Lung (tissue), 12 donors: ENCODE data around the gene ARID4B. TPM values are rescaled to one million over a fixed set of nuclear protein-coding genes. Genes with fewer than 3 reads are reported as not detected.

ENCODE experiments used
- ATAC-seq: fragments of 200-7000 bp; cut with Tn5 transposase; one replicate; pipeline ENCODE4 v1.9.1; 2020; ENCODE audit warnings: moderate number of reproducible peaks; ENCODE audit not compliant: insufficient read depth, low FRiP score
- DNase-seq, 3 donors: peaks; one replicate each; pipeline ENCODE4 v3.0.0-alpha.2; 2013 to 2017
- H3K27ac ChIP-seq, 2 donors: one replicate each; pipeline ENCODE4 v1.5.1; 2013; ENCODE audit warnings: mild to moderate bottlenecking in 2 of 2, moderate library complexity in 2 of 2, control low read depth in 1 of 2, inconsistent platforms in 1 of 2, low read depth in 1 of 2, low read length in 1 of 2
- H3K27me3 ChIP-seq, 3 donors: one replicate each; pipeline ENCODE4 v1.5.1; 2013; ENCODE audit warnings: low read length in 2 of 3; ENCODE audit not compliant: control insufficient read depth in 3 of 3, insufficient read depth in 3 of 3
- H3K36me3 ChIP-seq, 4 donors: one replicate each; pipeline ENCODE4 v1.5.1; 2013; ENCODE audit warnings: low read length in 4 of 4, mild to moderate bottlenecking in 1 of 4, moderate library complexity in 1 of 4; ENCODE audit not compliant: control insufficient read depth in 4 of 4, insufficient read depth in 4 of 4
- H3K4me1 ChIP-seq, 5 donors: one replicate each; pipeline ENCODE4 v1.5.1; 2013; ENCODE audit warnings: low read length in 5 of 5, mild to moderate bottlenecking in 2 of 5, moderate library complexity in 1 of 5; ENCODE audit not compliant: control insufficient read depth in 5 of 5, insufficient read depth in 5 of 5
- H3K4me3 ChIP-seq: one replicate; pipeline ENCODE4 v1.5.1; 2013; ENCODE audit warnings: mild to moderate bottlenecking, control low read depth, moderate library complexity
- H3K9ac ChIP-seq, 2 donors: one replicate each; pipeline ENCODE4 v1.5.1; 2013; ENCODE audit warnings: low read length in 2 of 2, control low read depth in 1 of 2; ENCODE audit not compliant: insufficient read depth in 1 of 2
- H3K9me3 ChIP-seq, 4 donors: one replicate each; pipeline ENCODE4 v1.5.1; 2013; ENCODE audit warnings: low read length in 3 of 4, mild to moderate bottlenecking in 1 of 4, moderate library complexity in 1 of 4; ENCODE audit not compliant: control insufficient read depth in 4 of 4, insufficient read depth in 3 of 4
- CTCF ChIP-seq: IDR thresholded peaks from 2 replicates; pipeline ENCODE4 v1.5.1; 2012; ENCODE audit warnings: mild to moderate bottlenecking; ENCODE audit errors: control extremely low read depth, extremely low read depth
- WGBS, 2 donors: extraction: QIAGEN DNeasy Blood & Tissue Kit; methylation state at CpG; one replicate each; pipeline ENCODE4 v1.1.7; 2013; 5-methylcytosine and 5-hydroxymethylcytosine counted together
- polyA plus RNA-seq, 2 donors: library from polyadenylated mRNA; stranded (reverse); fragments of 200-250 nt; gene quantifications; one replicate each; pipeline ENCODE4 v1.2.1, GENCODE V29; 2013
- total RNA-seq, 2 donors: library from RNA; depleted of rRNA in 1 of 2; stranded (reverse); fragments of >200 nt in 1 of 2; gene quantifications; one replicate each; pipeline ENCODE4 v1.2.1, GENCODE V29; 2014 to 2021
- donor health status: control.
- donor health status: control.
- donor health status: Bipolar disorder and iron deficiency.
- donor health status: healthy.
- donor health status: DM: yes; HTN: yes; CAD: no.

ARID4B gene
- total and polyA plus RNA-seq, 4 donors = 15.8 to 99.7 (median 23.0) TPM

GRCh38 chr1:235290740-235291502 is 37.1 kb downstream of the ARID4B start:
- Histone ChIP-seq H3K36me3 (no peaks in the 10 kb centered on the region), H3K4me3 (no peak overlapping the region), H3K9ac (no peak overlapping the region), H3K27ac (no peak overlapping the region), H3K9me3 (no peaks in the 10 kb centered on the region), H3K4me1 (peaks cover 0 to 13% (median 0%) of the 10 kb centered on the region in 5 donors), H3K27me3 (no peaks in the 10 kb centered on the region)
- TF ChIP-seq CTCF = no peak
- ATAC-seq = no peak
- DNase-seq = no peak
- 90 to 91% methylated on average over 12 of the region's 12 CpGs for WGBS, 2 donors

- DNase-seq (no peak), ATAC-seq (no peak)
- Histone ChIP-seq H3K27ac (no peak overlapping the region), H3K27me3 (no peaks in the 10 kb centered on the region), H3K4me1 (peaks cover 0 to 15% (median 0%) of the 10 kb centered on the region in 5 donors), H3K36me3 (no peaks in the 10 kb centered on the region), H3K4me3 (no peak overlapping the region), H3K9ac (no peak overlapping the region), H3K9me3 (no peaks in the 10 kb centered on the region)
- 90 to 91% methylated on average over 12 of the region's 12 CpGs for WGBS, 2 donors
- no peak for TF ChIP-seq CTCF
Observed at GRCh38 chr1:235289859-235290739, 37.9 kb downstream of the ARID4B start.

- TF ChIP-seq CTCF = no peak
- Histone ChIP-seq H3K36me3 (no peaks in the 10 kb centered on the region), H3K4me3 (no peak overlapping the region), H3K27me3 (no peaks in the 10 kb centered on the region), H3K4me1 (peaks cover 0 to 15% (median 0%) of the 10 kb centered on the region in 5 donors), H3K9ac (no peak overlapping the region), H3K27ac (no peak overlapping the region), H3K9me3 (no peaks in the 10 kb centered on the region)
- 88 to 93% methylated on average over 4 of the region's 4 CpGs for WGBS, 2 donors
- ATAC-seq (no peak), DNase-seq (no peak)
Observed at GRCh38 chr1:235287208-235287882, 40.6 kb downstream of the ARID4B start.
